ENCODE results near the gene PSTPIP2.
"Not testable (repeated sequence)": the region's sequence is repeated elsewhere in the genome, so short reads cannot be mapped to it uniquely, and the experiment has no call there.

PSTPIP2 gene

GRCh38 chr18:46050268-46050667, 21.8 kb downstream of the PSTPIP2 start:
- H3K4me3 ChIP-seq (ENCODE audit: low read length) = no peak overlapping the region
- H3K79me2 ChIP-seq (ENCODE audit: control insufficient read depth, low read length) = no peaks in the 10 kb centered on the region
- H3K27me3 ChIP-seq (ENCODE audit: control insufficient read depth, low read length) = peaks cover 19% of the 10 kb centered on the region
- no peak for TF ChIP-seq CTCF (IDR thresholded peaks at IDR 0.05; ENCODE audit: low read depth, low read length, poor library complexity, severe bottlenecking)
- no peak for TF ChIP-seq EZH2phosphoT487 (IDR thresholded peaks at IDR 0.05; ENCODE audit: borderline replicate concordance, low read length)
- H3K27ac ChIP-seq (ENCODE audit: low read depth, low read length) = no peak overlapping the region
- H4K20me1 ChIP-seq (ENCODE audit: control insufficient read depth, insufficient read depth, low read depth, low read length) = no peaks in the 10 kb centered on the region
- H3K36me3 ChIP-seq (ENCODE audit: control insufficient read depth, low read length) = no peaks in the 10 kb centered on the region
- H3F3A ChIP-seq (ENCODE audit: control insufficient read depth, insufficient read depth) = no peaks in the 10 kb centered on the region
- H3K4me1 ChIP-seq (ENCODE audit: control insufficient read depth, low read length) = no peaks in the 10 kb centered on the region
- H3K4me2 ChIP-seq (ENCODE audit: low read length) = no peak overlapping the region
- H3K9me2 ChIP-seq (replicated peaks; ENCODE audit: control insufficient read depth, low read length) = no peaks in the 10 kb centered on the region
- no peaks in the 10 kb centered on the region for H3K9me3 ChIP-seq (ENCODE audit: control insufficient read depth, insufficient read depth, low read length)

GRCh38 chr18:46048641-46049040, 23.4 kb downstream of the PSTPIP2 start:
- no peak overlapping the region for H3K4me2 ChIP-seq (ENCODE audit: low read length)
- H3K4me3 ChIP-seq (ENCODE audit: low read length) = no peak overlapping the region
- no peaks in the 10 kb centered on the region for H3K9me2 ChIP-seq (replicated peaks; ENCODE audit: control insufficient read depth, low read length)

GRCh38 chr18:46047369-46047768, 24.7 kb downstream of the PSTPIP2 start:
- H3K4me3 ChIP-seq (ENCODE audit: low read length); H3K9me2 ChIP-seq (replicated peaks; ENCODE audit: control insufficient read depth, low read length); H3K79me2 ChIP-seq (ENCODE audit: control insufficient read depth, low read length); H3K4me1 ChIP-seq (ENCODE audit: control insufficient read depth, low read length); H3K9me3 ChIP-seq (ENCODE audit: control insufficient read depth, insufficient read depth, low read length); H3K27me3 ChIP-seq (ENCODE audit: control insufficient read depth, low read length); H3K36me3 ChIP-seq (ENCODE audit: control insufficient read depth, low read length); H4K20me1 ChIP-seq (ENCODE audit: control insufficient read depth, insufficient read depth, low read depth, low read length); H3K27ac ChIP-seq (ENCODE audit: low read depth, low read length); H3F3A ChIP-seq (ENCODE audit: control insufficient read depth, insufficient read depth); H3K4me2 ChIP-seq (ENCODE audit: low read length): not testable (repeated sequence)

More at GRCh38 chr18:46048641-46049040, 23.4 kb downstream of the PSTPIP2 start:
- TF ChIP-seq EZH2phosphoT487 (IDR thresholded peaks at IDR 0.05; ENCODE audit: borderline replicate concordance, low read length) (no peak), CTCF (IDR thresholded peaks at IDR 0.05; ENCODE audit: low read depth, low read length, poor library complexity, severe bottlenecking) (no peak)
- H3K27ac ChIP-seq (ENCODE audit: low read depth, low read length) = no peak overlapping the region
- no peaks in the 10 kb centered on the region for H3K4me1 ChIP-seq (ENCODE audit: control insufficient read depth, low read length)
- no peaks in the 10 kb centered on the region for H3F3A ChIP-seq (ENCODE audit: control insufficient read depth, insufficient read depth)
- H3K27me3 ChIP-seq (ENCODE audit: control insufficient read depth, low read length) = peaks cover 12% of the 10 kb centered on the region; the same call in 1 of the 2 replicates
- no peaks in the 10 kb centered on the region for H3K79me2 ChIP-seq (ENCODE audit: control insufficient read depth, low read length)
- H3K36me3 ChIP-seq (ENCODE audit: control insufficient read depth, low read length) = no peaks in the 10 kb centered on the region
- no peaks in the 10 kb centered on the region for H4K20me1 ChIP-seq (ENCODE audit: control insufficient read depth, insufficient read depth, low read depth, low read length)
- H3K9me3 ChIP-seq (ENCODE audit: control insufficient read depth, insufficient read depth, low read length) = no peaks in the 10 kb centered on the region

GRCh38 chr18:46046688-46047087, 25.4 kb downstream of the PSTPIP2 start:
- H3K4me1 ChIP-seq (ENCODE audit: control insufficient read depth, low read length) = no peaks in the 10 kb centered on the region
- peaks cover 4% of the 10 kb centered on the region; the same call in 1 of the 2 replicates for H3K27me3 ChIP-seq (ENCODE audit: control insufficient read depth, low read length)
- no peak overlapping the region for H3K4me2 ChIP-seq (ENCODE audit: low read length)
- no peak overlapping the region for H3K27ac ChIP-seq (ENCODE audit: low read depth, low read length)
- H3K9me3 ChIP-seq (ENCODE audit: control insufficient read depth, insufficient read depth, low read length) = no peaks in the 10 kb centered on the region
- no peaks in the 10 kb centered on the region for H3F3A ChIP-seq (ENCODE audit: control insufficient read depth, insufficient read depth)
- H3K4me3 ChIP-seq (ENCODE audit: low read length) = no peak overlapping the region
- TF ChIP-seq CTCF (IDR thresholded peaks at IDR 0.05; ENCODE audit: low read depth, low read length, poor library complexity, severe bottlenecking) = no peak
- no peak for TF ChIP-seq EZH2phosphoT487 (IDR thresholded peaks at IDR 0.05; ENCODE audit: borderline replicate concordance, low read length)
- no peaks in the 10 kb centered on the region for H4K20me1 ChIP-seq (ENCODE audit: control insufficient read depth, insufficient read depth, low read depth, low read length)
- H3K9me2 ChIP-seq (replicated peaks; ENCODE audit: control insufficient read depth, low read length) = no peaks in the 10 kb centered on the region
- H3K36me3 ChIP-seq (ENCODE audit: control insufficient read depth, low read length) = no peaks in the 10 kb centered on the region
- H3K79me2 ChIP-seq (ENCODE audit: control insufficient read depth, low read length) = no peaks in the 10 kb centered on the region
